ENCODE data around the gene PAIP2. TPM values are rescaled to one million over a fixed set of nuclear protein-coding genes. Genes with fewer than 3 reads are reported as not detected.
"Not testable (repeated sequence)": the region's sequence is repeated elsewhere in the genome, so short reads cannot be mapped to it uniquely, and the experiment has no call there.

The PAIP2 gene
- total RNA-seq, 1 experiment from 2014 or later = 67.8 TPM

- peak; percentile 57 for DNase-seq (ENCODE audit: low read depth)
Measured at GRCh38 chr5:139391570-139392323, 50.1 kb downstream of the PAIP2 start.

DNA sequence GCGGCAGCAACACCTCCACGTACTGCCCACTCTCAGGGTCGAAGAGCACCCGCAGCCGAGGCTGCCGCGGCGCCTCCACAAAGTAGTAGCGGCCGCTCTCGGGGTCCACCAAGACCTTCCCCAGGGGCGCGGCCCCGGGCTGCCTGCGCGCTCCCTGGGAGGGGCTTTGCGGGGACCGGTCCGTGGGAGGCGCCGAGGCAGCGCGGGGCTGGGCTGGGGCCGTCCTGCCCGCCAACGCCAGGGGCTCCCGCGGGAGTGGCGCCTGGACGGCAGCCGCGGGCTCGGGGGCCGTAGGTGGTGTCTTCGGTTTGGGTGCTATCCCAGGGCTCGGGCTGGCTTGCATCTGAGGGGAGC, 50.6 kb downstream of the PAIP2 start:
- no peak for DNase-seq (ENCODE audit: low read depth)

- DNase-seq (ENCODE audit: low read depth) = no peak
Measured at GRCh38 chr5:139392678-139393496, 51.2 kb downstream of the PAIP2 start.

DNA sequence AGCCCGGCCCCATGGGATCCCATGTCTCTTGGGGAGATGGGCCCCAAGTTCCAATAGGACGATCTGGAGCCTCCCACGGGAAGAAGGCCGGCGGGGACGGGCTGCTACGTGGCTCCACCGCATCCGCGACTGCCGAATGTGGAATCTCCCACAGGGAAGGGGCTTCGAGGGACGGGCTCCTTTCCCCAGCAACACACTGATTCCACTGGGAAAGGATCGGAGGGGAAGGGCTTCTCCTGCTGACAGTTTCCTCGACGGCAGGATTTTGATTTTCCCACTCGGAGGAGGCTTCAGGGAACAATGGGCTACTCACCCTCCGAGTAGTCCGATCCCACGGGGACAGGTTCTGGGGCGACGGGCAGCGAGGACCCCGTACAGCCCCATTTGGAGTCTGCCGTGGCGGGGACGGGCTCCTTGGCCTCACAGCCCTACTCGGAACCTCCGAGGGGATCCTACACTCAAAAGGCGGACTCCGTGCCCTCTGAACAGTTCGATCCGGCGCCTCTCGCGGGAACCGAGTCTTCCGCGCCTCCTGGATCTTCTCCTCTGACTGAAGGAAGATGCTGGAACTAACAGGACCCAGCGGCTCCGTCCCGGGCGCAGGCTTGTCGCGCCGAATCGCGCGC, 52.0 kb downstream of the PAIP2 start:
- no peak for DNase-seq (ENCODE audit: low read depth)

DNA sequence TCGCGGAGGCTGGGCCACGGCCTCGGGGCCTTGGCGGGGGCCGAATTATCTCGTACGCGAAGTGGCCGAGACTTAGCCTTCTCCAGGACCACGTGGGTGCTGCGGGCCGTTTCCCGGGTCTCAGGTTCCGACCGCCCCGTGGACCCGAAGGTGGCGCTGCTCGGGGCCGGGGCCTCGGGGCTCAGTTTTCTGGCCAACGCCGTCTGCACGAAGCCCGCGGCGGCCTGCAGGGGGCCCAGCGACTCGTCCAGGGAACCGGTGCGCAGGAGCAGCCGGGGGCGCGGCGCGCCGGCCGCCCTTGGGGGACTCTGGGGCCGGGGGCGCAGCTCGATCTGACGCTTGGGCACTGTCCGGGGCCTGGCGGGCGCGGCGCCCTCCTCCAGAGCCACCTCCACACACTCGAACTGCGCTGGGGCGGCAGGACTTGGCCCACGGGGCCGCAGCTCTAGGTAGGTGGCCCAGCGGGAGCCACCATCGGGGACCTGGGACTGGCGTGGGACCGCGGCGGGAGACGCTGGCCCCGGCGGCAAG, 52.5 kb downstream of the PAIP2 start:
- DNase-seq (ENCODE audit: low read depth) = no peak

- DNase-seq (ENCODE audit: low read depth) = no peak
Measured at GRCh38 chr5:139394654-139395566, 53.3 kb downstream of the PAIP2 start, which contains the start of gene PROB1. PROB1 (minus strand) TSS chr5:139395104; CDS start chr5:139395081, 23 bp downstream.

GRCh38 chr5:139395844-139396640, 54.4 kb downstream of the PAIP2 start:
- DNase-seq (ENCODE audit: low read depth) = peak; percentile 63

- DNase-seq (ENCODE audit: low read depth) = no peak
Measured at GRCh38 chr5:139396691-139397090, 55.0 kb downstream of the PAIP2 start.

- DNase-seq (ENCODE audit: low read depth) = no peak
Measured at GRCh38 chr5:139397921-139398320, 56.3 kb downstream of the PAIP2 start.

DNA sequence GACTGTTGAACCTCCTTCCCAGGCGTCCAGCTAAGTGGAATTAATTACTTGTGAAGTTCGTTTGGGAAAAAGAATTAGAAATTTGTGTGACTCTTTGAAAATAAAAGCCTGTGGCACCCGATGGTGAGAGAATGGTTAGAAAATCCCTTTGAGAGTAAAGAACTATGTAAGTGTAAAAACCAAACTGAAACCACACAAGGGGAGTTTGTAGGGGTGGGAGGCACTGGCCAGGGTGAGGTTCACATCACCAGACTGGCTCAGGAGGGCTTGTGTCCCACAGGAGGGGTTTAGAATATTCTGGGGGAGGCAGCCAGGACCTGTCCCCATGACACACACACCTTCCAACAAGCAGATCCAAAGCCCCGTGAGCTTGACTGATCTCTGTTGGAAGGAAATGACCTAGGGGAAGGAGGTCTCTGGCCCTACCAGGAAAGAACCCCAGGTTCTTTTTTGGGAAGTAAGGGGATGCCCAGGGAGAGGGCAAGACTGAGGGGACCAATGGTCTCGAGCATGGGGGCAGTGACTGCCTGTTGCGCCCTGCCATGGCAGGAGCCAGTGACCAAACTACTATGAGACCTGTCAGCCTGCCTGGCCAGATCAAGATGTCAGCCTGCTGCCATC, 58.0 kb downstream of the PAIP2 start:
- no peak for DNase-seq (ENCODE audit: low read depth)

GRCh38 chr5:139401546-139401945, 59.9 kb downstream of the PAIP2 start:
- DNase-seq (ENCODE audit: low read depth) = no peak

DNA sequence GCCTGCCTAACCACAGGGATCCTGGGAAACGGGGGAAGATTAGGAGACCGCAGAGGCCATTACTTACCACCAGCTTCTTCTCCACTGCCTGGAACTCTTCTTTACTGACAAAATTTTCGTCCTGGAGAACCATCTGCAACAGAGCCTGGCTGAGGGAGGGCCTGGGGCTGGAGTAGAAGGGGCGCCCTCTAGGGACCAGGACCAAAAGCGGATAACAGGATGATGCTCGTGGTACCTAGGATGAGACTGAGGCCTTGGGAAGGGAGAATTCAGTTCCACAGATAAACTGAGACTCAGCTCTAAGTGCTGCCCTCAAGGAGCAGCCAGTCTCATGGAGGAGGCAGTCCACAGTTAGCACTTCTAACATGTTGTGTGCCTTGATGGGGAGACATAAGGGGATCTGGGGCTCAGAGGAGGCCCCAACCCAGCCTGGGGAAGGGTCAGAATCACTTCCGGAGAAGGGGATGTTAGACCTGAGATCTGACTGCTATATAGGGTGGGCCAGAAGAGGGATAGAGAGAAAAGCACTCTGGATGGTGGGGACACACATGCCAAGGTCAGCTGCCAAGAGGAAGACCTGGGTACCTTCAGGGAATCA, 61.0 kb downstream of the PAIP2 start:
- DNase-seq (ENCODE audit: low read depth) = no peak

GRCh38 chr5:139403418-139403786, 61.7 kb downstream of the PAIP2 start:
- DNase-seq (ENCODE audit: low read depth) = no peak

- DNase-seq (ENCODE audit: low read depth) = peak; percentile 96
Measured at GRCh38 chr5:139403787-139404483, 62.3 kb downstream of the PAIP2 start, which contains the start of gene SPATA24. SPATA24 (minus strand) TSS chr5:139404089; CDS start chr5:139404060, 29 bp downstream.

GRCh38 chr5:139404484-139404840, 62.8 kb downstream of the PAIP2 start:
- DNase-seq (ENCODE audit: low read depth) = no peak

DNA sequence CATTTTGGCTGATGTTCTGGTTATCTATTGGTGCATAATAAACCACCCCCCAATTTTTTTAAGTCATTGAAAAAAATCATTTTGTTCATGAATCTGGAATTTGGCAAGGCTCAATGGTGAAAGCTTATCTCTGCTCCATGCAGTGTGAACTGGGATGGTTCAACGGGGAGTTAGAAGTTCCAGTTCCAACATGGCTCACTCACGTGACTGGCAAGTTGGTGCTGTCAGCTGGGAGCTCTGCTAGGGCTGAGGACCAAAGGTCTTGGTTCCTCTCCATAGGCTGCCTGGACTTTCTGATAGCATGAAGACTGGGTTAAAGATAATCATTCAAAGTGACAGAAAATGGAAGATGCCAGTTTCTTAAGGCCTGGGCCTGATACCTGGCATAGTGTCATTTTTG, 65.3 kb downstream of the PAIP2 start:
- no peak for DNase-seq (ENCODE audit: low read depth)

DNA sequence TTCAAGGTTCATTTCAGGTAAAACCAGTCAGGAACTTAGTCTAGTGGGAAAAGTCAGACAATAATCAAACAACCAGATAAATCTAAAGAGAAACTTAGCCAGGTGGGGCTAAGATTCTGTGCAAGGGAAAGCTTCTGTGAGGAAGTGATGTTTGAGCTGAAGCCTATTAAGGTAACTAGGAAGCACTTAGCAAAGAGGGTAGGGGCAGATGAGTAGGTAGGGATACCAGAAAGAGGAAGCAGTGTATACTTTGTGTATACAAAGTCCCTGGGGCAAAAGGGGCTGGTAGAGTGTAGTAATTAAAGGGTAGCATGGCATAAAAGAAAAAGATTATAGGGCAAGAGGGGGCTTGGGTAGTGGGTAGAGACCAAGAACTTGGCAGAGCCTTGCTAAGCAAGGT, 65.9 kb downstream of the PAIP2 start:
- DNase-seq (ENCODE audit: low read depth) = no peak

DNA sequence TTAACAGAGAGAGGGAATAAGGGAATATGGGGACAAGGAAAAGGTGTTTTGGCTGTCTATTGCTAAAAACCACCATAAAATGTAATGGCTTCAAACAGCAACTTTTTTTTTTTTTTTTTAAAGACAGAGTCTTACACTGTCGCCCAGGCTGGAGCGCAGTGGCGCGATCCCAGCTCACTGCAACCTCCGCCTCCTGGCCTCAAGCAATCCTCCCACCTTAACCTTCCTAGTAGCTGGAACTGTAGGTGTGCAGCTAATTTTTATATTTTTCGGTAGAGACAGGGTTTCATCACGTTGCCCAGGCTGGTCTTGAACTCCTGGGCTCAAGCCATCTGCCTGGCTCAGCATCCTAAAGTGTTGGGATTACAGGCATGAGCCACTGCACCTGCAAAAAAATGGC, 66.5 kb downstream of the PAIP2 start:
- DNase-seq (ENCODE audit: low read depth) = no peak

DNA sequence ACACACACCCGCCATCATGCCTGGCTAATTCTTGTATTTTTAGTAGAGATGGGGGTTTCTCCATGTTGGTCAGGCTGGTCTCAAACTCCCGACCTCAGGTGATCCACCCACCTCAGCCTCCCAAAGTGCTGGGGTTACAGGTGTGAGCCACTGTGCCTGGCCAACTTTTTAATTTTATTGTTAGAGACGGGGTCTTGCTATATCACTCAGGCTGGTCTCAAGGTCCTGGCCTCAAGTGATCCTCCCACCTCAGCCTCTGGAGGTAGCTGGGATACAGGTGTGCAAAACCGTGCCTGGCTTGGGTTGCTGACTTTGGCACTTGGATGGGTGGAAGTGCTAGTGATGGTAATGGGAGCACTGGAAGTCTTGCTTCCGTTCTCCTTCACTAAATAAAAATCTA, 67.5 kb downstream of the PAIP2 start:
- not testable (repeated sequence) for DNase-seq (ENCODE audit: low read depth)

Data from M059J (cell line).